Right lobe of liver (tissue), 6 donors: ENCODE data around the gene VGLL4. TPM values are rescaled to one million over a fixed set of nuclear protein-coding genes. Genes with fewer than 3 reads are reported as not detected.

Experiments used
- ATAC-seq, 4 donors: fragments of 200-7000 bp; cut with Tn5 transposase; one replicate each; pipeline ENCODE4 v1.9.1; 2020; ENCODE audit warnings: mild to moderate bottlenecking in 4 of 4, moderate library complexity in 4 of 4
- DNase-seq, 3 donors: peaks; one replicate each; pipeline ENCODE4 v3.0.0-alpha.2; 2020
- H3K27ac ChIP-seq, 3 donors: fragments of 200-600 bp; one replicate each; pipeline ENCODE4 v1.8.0; 2022
- H3K27me3 ChIP-seq, 2 donors: fragments of 200-600 bp; one replicate each; pipeline ENCODE4 v1.8.0; 2022
- H3K36me3 ChIP-seq, 4 donors: fragments of 200-600 bp; sonication (generic) in 1 of 4; one replicate each; pipeline versions ENCODE4 v1.5.1 to v1.8.0; 2017 to 2022; ENCODE audit warnings: control low read depth in 1 of 4
- H3K4me1 ChIP-seq, 4 donors: fragments of 200-600 bp; sonication (generic) in 1 of 4; one replicate each; pipeline versions ENCODE4 v1.5.1 to v1.8.0; 2017 to 2022; ENCODE audit warnings: control low read depth in 1 of 4
- H3K4me3 ChIP-seq, 3 donors: fragments of 200-600 bp; one replicate each; pipeline ENCODE4 v1.8.0; 2022
- H3K9me3 ChIP-seq, 4 donors: fragments of 200-600 bp; sonication (generic) in 1 of 4; one replicate each; pipeline versions ENCODE4 v1.5.1 to v1.8.0; 2017 to 2022; ENCODE audit warnings: control low read depth in 1 of 4
- CTCF ChIP-seq, 4 donors: fragments of 200-600 bp in 3 of 4; fragments of 450-650 bp in 1 of 4; IDR thresholded peaks; one replicate each; pipeline versions ENCODE4 v1.5.1 to v1.8.0; 2016 to 2022; ENCODE audit warnings: antibody characterized with exemption in 4 of 4, mild to moderate bottlenecking in 2 of 4
- POLR2A ChIP-seq: fragments of 450-650 bp; IDR thresholded peaks from one replicate; pipeline ENCODE4 v1.6.1; 2017; ENCODE audit warnings: antibody characterized with exemption, mild to moderate bottlenecking
- WGBS: methylation state at CpG from one replicate; pipeline ENCODE4 v1.1.6; 2018; ENCODE audit warnings: low coverage, low lambda C conversion rate; ENCODE audit not compliant: insufficient coverage; ENCODE audit errors: missing lambda C conversion rate; 5-methylcytosine and 5-hydroxymethylcytosine counted together
- intact Hi-C, 2 donors: fragments of 100-400 bp; cut with DNase I; formaldehyde crosslinking; loops; one replicate each; pipeline versions ENCODE4 v1.11.2 to v1.14.1; 2022
- total RNA-seq, 6 experiments: library from RNA; depleted of rRNA in 2 of 6; stranded (reverse); fragments of >200 nt in 2 of 6; fragmentation: NEBNext Ultra II Directional in 3 of 6; extraction: Animal tissue kit (Norgen Biotek cat#: 25700) in 3 of 6; gene quantifications; one replicate each; pipeline versions ENCODE4 v1.1.0 to v1.2.4, GENCODE V29; 2016 to 2023
- donor health status: DM: no; HTN: yes; CAD: no.
- donor health status: DM: no; HTN: no; CAD: no.
- donor health status: DM: no; HTN: no; CAD: no.
- donor health status: DM: no; HTN: yes; CAD: no.
- donor health status: DM: no; HTN: yes; CAD: no.

The VGLL4 gene
- total RNA-seq, 6 experiments from 2014 or later, result 10.4 to 22.4 (median 15.2) TPM

GRCh38 chr3:11570789-11571495 is 72.8 kb downstream of the VGLL4 start:
- H3K9me3 ChIP-seq, result no peaks in the 10 kb centered on the region
- ATAC-seq, result peak in 3 of 4 donors; percentile 13 to 28 (median 26)
- 54% methylated on average over 12 of the region's 20 CpGs for WGBS

GRCh38 chr3:11570251-11570650 is 73.5 kb downstream of the VGLL4 start:
- TF ChIP-seq CTCF (IDR thresholded peaks at IDR 0.05) (no peak), POLR2A (no peak)
- Histone ChIP-seq H3K4me3 (no peak overlapping the region), H3K9me3 (no peaks in the 10 kb centered on the region), H3K27me3 (no peaks in the 10 kb centered on the region), H3K36me3 (no peaks in the 10 kb centered on the region), H3K27ac (no peak overlapping the region), H3K4me1 (no peaks in the 10 kb centered on the region)
- DNase-seq (no peak), ATAC-seq (no peak)
- 57% methylated on average over 9 of the region's 13 CpGs for WGBS
- intact Hi-C loops, result no loop called here

More at GRCh38 chr3:11570789-11571495, 72.8 kb downstream of the VGLL4 start:
- Histone ChIP-seq H3K27me3 (no peaks in the 10 kb centered on the region), H3K4me3 (no peak overlapping the region), H3K27ac (no peak overlapping the region), H3K4me1 (no peaks in the 10 kb centered on the region), H3K36me3 (no peaks in the 10 kb centered on the region)
- no peak for DNase-seq
- no peak for TF ChIP-seq CTCF (IDR thresholded peaks at IDR 0.05)
- TF ChIP-seq POLR2A, result no peak
- intact Hi-C loops, result no loop called here

GRCh38 chr3:11569156-11569741 is 74.5 kb downstream of the VGLL4 start:
- 63% methylated on average over 5 of the region's 13 CpGs for WGBS
- no peaks in the 10 kb centered on the region for H3K9me3 ChIP-seq
- H3K36me3 ChIP-seq, result no peaks in the 10 kb centered on the region
- DNase-seq, result peak in 1 of 3 donors; percentile 40
- H3K4me3 ChIP-seq, result no peak overlapping the region
- no peak for ATAC-seq
- no peaks in the 10 kb centered on the region for H3K4me1 ChIP-seq
- H3K27me3 ChIP-seq, result no peaks in the 10 kb centered on the region
- TF ChIP-seq CTCF (IDR thresholded peaks at IDR 0.05) (no peak), POLR2A (no peak)
- H3K27ac ChIP-seq, result peak overlapping the region in 1 of 3 donors; percentile 47
- intact Hi-C loops, result no loop called here

GRCh38 chr3:11568503-11569155 is 75.1 kb downstream of the VGLL4 start:
- intact Hi-C loops, result no loop called here
- H3K36me3 ChIP-seq, result no peaks in the 10 kb centered on the region
- DNase-seq, result peak in 1 of 3 donors; percentile 62
- no peak for TF ChIP-seq CTCF (IDR thresholded peaks at IDR 0.05)
- H3K4me3 ChIP-seq, result no peak overlapping the region
- no peaks in the 10 kb centered on the region for H3K9me3 ChIP-seq
- H3K27ac ChIP-seq, result peak overlapping the region; percentile 38 to 83 (median 47)
- H3K27me3 ChIP-seq, result no peaks in the 10 kb centered on the region
- H3K4me1 ChIP-seq, result no peaks in the 10 kb centered on the region
- WGBS, result 73% methylated on average over 14 of the region's 29 CpGs
- ATAC-seq, result peak; percentile 64 to 76 (median 68)
